Endothelial cell of umbilical vein (primary cell): Measurements from ENCODE around the gene SGCB.

Source experiments
- CTCF ChIP-seq, 2 donors: IDR thresholded peaks; 1 replicate in 1 of 2; 2 replicates in 1 of 2; pipeline ENCODE4 v1.5.1; 2011; ENCODE audit warnings: low read length in 2 of 2, mild to moderate bottlenecking in 2 of 2, moderate library complexity in 2 of 2, control low read depth in 1 of 2, inconsistent platforms in 1 of 2, low read depth in 1 of 2; ENCODE audit not compliant: insufficient read depth in 1 of 2; ENCODE audit errors: extremely low read depth in 1 of 2
- EZH2 ChIP-seq: IDR thresholded peaks from 2 replicates; pipeline ENCODE4 v1.6.1; 2012; ENCODE audit warnings: borderline replicate concordance, low read depth, mild to moderate bottlenecking, moderate library complexity, low read length, inconsistent platforms; ENCODE audit not compliant: severe bottlenecking
- FOS ChIP-seq: IDR thresholded peaks from 2 replicates; pipeline ENCODE4 v1.6.1; 2011; ENCODE audit warnings: mild to moderate bottlenecking, low read length, moderate library complexity, borderline replicate concordance; ENCODE audit not compliant: insufficient read depth
- GATA2 ChIP-seq: IDR thresholded peaks from 2 replicates; pipeline ENCODE4 v1.7.0; 2011; ENCODE audit warnings: low read depth, mild to moderate bottlenecking, moderate library complexity, mixed read lengths, low read length; ENCODE audit not compliant: insufficient read length, insufficient read depth
- JUN ChIP-seq: IDR thresholded peaks from 2 replicates; pipeline ENCODE4 v1.6.1; 2011; ENCODE audit warnings: borderline replicate concordance, low read depth; ENCODE audit not compliant: insufficient read length, insufficient read depth
- MAX ChIP-seq: IDR thresholded peaks from 2 replicates; pipeline ENCODE4 v1.6.1; 2011; ENCODE audit not compliant: insufficient read depth, insufficient read length
- MYC ChIP-seq: IDR thresholded peaks from one replicate; pipeline ENCODE4 v1.6.1; 2011; ENCODE audit warnings: mild to moderate bottlenecking, low read depth, low read length
- POLR2A ChIP-seq: IDR thresholded peaks from 2 replicates; pipeline ENCODE4 v1.6.1; 2012; ENCODE audit warnings: low read depth, mild to moderate bottlenecking, control low read depth, low read length
- POLR2AphosphoS5 ChIP-seq: IDR thresholded peaks from 2 replicates; pipeline ENCODE4 v1.6.1; 2012; ENCODE audit warnings: low read depth, mild to moderate bottlenecking, control low read depth, low read length, moderate library complexity; ENCODE audit not compliant: insufficient read depth

GRCh38 chr4:52010986-52011385 lies 27.1 kb downstream of the SGCB start:
- no peak for TF ChIP-seq CTCF (IDR thresholded peaks at IDR 0.05; ENCODE audit: extremely low read depth in 1 of 2, insufficient read depth in 1 of 2, low read depth in 1 of 2, low read length in 2 of 2)
- no peak for TF ChIP-seq MAX
- TF ChIP-seq POLR2A = no peak
- TF ChIP-seq POLR2AphosphoS5 = no peak
- TF ChIP-seq MYC = no peak
- TF ChIP-seq EZH2 = no peak
- no peak for TF ChIP-seq GATA2
- TF ChIP-seq FOS = no peak
- no peak for TF ChIP-seq JUN
